Liver (tissue), 9 donors: Measurements from ENCODE around the gene NUB1. TPM values are rescaled to one million over a fixed set of nuclear protein-coding genes. Genes with fewer than 3 reads are reported as not detected.

Experiments used
- DNase-seq: peaks from one replicate; pipeline ENCODE4 v3.0.0-alpha.2; 2017; ENCODE audit warnings: low spot score
- H3K27ac ChIP-seq, 2 donors: one replicate each; pipeline ENCODE4 v1.7.0; 2013; ENCODE audit warnings: inconsistent platforms in 2 of 2, low read length in 2 of 2, control low read depth in 1 of 2, low read depth in 1 of 2, mild to moderate bottlenecking in 1 of 2
- H3K27me3 ChIP-seq, 4 donors: one replicate each; pipeline versions ENCODE4 v1.6.1 to v1.7.0; 2013; ENCODE audit warnings: low read length in 3 of 4, inconsistent platforms in 1 of 4, mild to moderate bottlenecking in 1 of 4, moderate library complexity in 1 of 4; ENCODE audit not compliant: control insufficient read depth in 4 of 4, insufficient read depth in 4 of 4
- H3K36me3 ChIP-seq, 4 donors: one replicate each; pipeline versions ENCODE4 v1.6.1 to v1.7.0; 2013; ENCODE audit warnings: low read length in 3 of 4, mild to moderate bottlenecking in 3 of 4, low read depth in 1 of 4, moderate library complexity in 1 of 4; ENCODE audit not compliant: control insufficient read depth in 4 of 4, insufficient read depth in 3 of 4
- H3K4me1 ChIP-seq, 4 donors: one replicate each; pipeline versions ENCODE4 v1.6.1 to v1.7.0; 2013; ENCODE audit warnings: low read length in 3 of 4, mild to moderate bottlenecking in 3 of 4, moderate library complexity in 1 of 4; ENCODE audit not compliant: control insufficient read depth in 4 of 4, insufficient read depth in 4 of 4
- H3K4me3 ChIP-seq, 3 donors: one replicate each; pipeline versions ENCODE4 v1.6.1 to v1.7.0; 2013; ENCODE audit warnings: low read length in 3 of 3, control low read depth in 1 of 3, low read depth in 1 of 3, mild to moderate bottlenecking in 1 of 3
- H3K9ac ChIP-seq, 2 donors: one replicate each; pipeline ENCODE4 v1.7.0; 2013; ENCODE audit warnings: low read length in 2 of 2, mild to moderate bottlenecking in 2 of 2, moderate library complexity in 2 of 2, control low read depth in 1 of 2, low read depth in 1 of 2
- H3K9me3 ChIP-seq, 4 donors: one replicate each; pipeline versions ENCODE4 v1.6.1 to v1.7.0; 2013; ENCODE audit warnings: low read length in 3 of 4; ENCODE audit not compliant: control insufficient read depth in 4 of 4
- ATF3 ChIP-seq: IDR thresholded peaks from 2 replicates; pipeline ENCODE4 v1.6.1; 2016; ENCODE audit warnings: antibody characterized with exemption
- CTCF ChIP-seq: fragments of 150-350 bp; IDR thresholded peaks from 2 replicates; pipeline ENCODE4 v1.5.1; 2017; ENCODE audit warnings: improper control_type of control experiment, low read depth, low read length; ENCODE audit not compliant: missing input control
- EGR1 ChIP-seq, 2 donors: IDR thresholded peaks; 2 replicates each; pipeline ENCODE4 v1.6.1; 2016 to 2018; ENCODE audit warnings: antibody characterized with exemption in 2 of 2, low read depth in 2 of 2
- FOXA1 ChIP-seq: IDR thresholded peaks from 2 replicates; pipeline ENCODE4 v1.6.1; 2016; ENCODE audit warnings: antibody characterized with exemption
- FOXA2 ChIP-seq: IDR thresholded peaks from 2 replicates; pipeline ENCODE4 v1.6.1; 2016; ENCODE audit warnings: antibody characterized with exemption
- GABPA ChIP-seq, 2 donors: IDR thresholded peaks in 1 of 2; conservative IDR thresholded peaks in 1 of 2; 2 replicates each; pipeline ENCODE4 v1.6.1; 2016; ENCODE audit warnings: antibody characterized with exemption in 2 of 2, mild to moderate bottlenecking in 1 of 2, moderate library complexity in 1 of 2
- HNF4A ChIP-seq, 2 donors: conservative IDR thresholded peaks; 2 replicates each; pipeline ENCODE4 v1.6.1; 2016; ENCODE audit warnings: antibody characterized with exemption in 2 of 2, mild to moderate bottlenecking in 2 of 2
- HNF4G ChIP-seq: IDR thresholded peaks from 2 replicates; pipeline ENCODE4 v1.6.1; 2016; ENCODE audit warnings: antibody characterized with exemption
- JUND ChIP-seq, 2 donors: IDR thresholded peaks; 2 replicates each; pipeline ENCODE4 v1.6.1; 2016; ENCODE audit warnings: antibody characterized with exemption in 2 of 2
- MAX ChIP-seq: IDR thresholded peaks from 2 replicates; pipeline ENCODE4 v1.6.1; 2016; ENCODE audit warnings: antibody characterized with exemption
- NR2F2 ChIP-seq: IDR thresholded peaks from 2 replicates; pipeline ENCODE4 v1.6.1; 2016; ENCODE audit warnings: antibody characterized with exemption
- RAD21 ChIP-seq, 2 donors: IDR thresholded peaks; 2 replicates each; pipeline ENCODE4 v1.6.1; 2016; ENCODE audit warnings: antibody characterized with exemption in 2 of 2, mild to moderate bottlenecking in 2 of 2
- RXRA ChIP-seq, 2 donors: IDR thresholded peaks; 2 replicates each; pipeline ENCODE4 v1.6.1; 2017 to 2018; ENCODE audit warnings: antibody characterized with exemption in 2 of 2, mild to moderate bottlenecking in 1 of 2
- SP1 ChIP-seq: IDR thresholded peaks from 2 replicates; pipeline ENCODE4 v1.6.1; 2018; ENCODE audit warnings: antibody characterized with exemption, mild to moderate bottlenecking
- YY1 ChIP-seq: IDR thresholded peaks from 2 replicates; pipeline ENCODE4 v1.6.1; 2016; ENCODE audit warnings: antibody characterized with exemption, mild to moderate bottlenecking
- ZBTB33 ChIP-seq: IDR thresholded peaks from 2 replicates; pipeline ENCODE4 v1.6.1; 2016; ENCODE audit warnings: antibody characterized with exemption
- WGBS: extraction: QIAGEN DNeasy Blood & Tissue Kit; methylation state at CpG from one replicate; pipeline ENCODE4 v1.1.7; 2013; 5-methylcytosine and 5-hydroxymethylcytosine counted together
- polyA plus RNA-seq, 2 donors: library from polyadenylated mRNA; stranded (reverse) in 1 of 2; unstranded in 1 of 2; fragments of 200-250 nt in 1 of 2; fragments of >200 nt in 1 of 2; fragmentation: Nextera tagmentation in 1 of 2; extraction: Ambion mirVana in 1 of 2; gene quantifications; one replicate each; pipeline versions ENCODE4 v1.2.1 to v1.2.3, GENCODE V29; 2013 to 2015
- total RNA-seq, 2 donors: library from RNA; depleted of rRNA; stranded (reverse); fragments of >200 nt; gene quantifications; one replicate each; pipeline ENCODE4 v1.2.3, GENCODE V29; 2014
- donor health status: healthy.
- donor health status: healthy.
- donor health status: healthy.
- donor health status: healthy.
- donor health status: healthy.

Gene NUB1
- total and polyA plus RNA-seq, 4 donors = 14.0 to 27.9 (median 18.8) TPM

GRCh38 chr7:151386301-151387160 lies 44.9 kb downstream of the NUB1 start (continued):
- no peak for TF ChIP-seq ZBTB33
- no peak for TF ChIP-seq JUND (IDR thresholded peaks at IDR 0.05)
- no peak for TF ChIP-seq EGR1 (IDR thresholded peaks at IDR 0.05; ENCODE audit: low read depth in 2 of 2)
- no peak for TF ChIP-seq FOXA2
- no peak for TF ChIP-seq GABPA (IDR thresholded peaks at IDR 0.05 in 1 of 2, conservative IDR thresholded peaks at IDR 0.05 in 1 of 2)
- no peak for TF ChIP-seq YY1

GRCh38 chr7:151387161-151388006 lies 45.8 kb downstream of the NUB1 start:
- DNase-seq = no peak
- Histone ChIP-seq H3K27ac (no peak overlapping the region), H3K4me3 (no peak overlapping the region), H3K27me3 (peaks cover 0 to 3% (median under 1%) of the 10 kb centered on the region in 4 donors), H3K36me3 (no peaks in the 10 kb centered on the region), H3K4me1 (no peaks in the 10 kb centered on the region), H3K9me3 (no peaks in the 10 kb centered on the region), H3K9ac (no peak overlapping the region)
- TF ChIP-seq CTCF (no peak), MAX (no peak), FOXA1 (no peak), FOXA2 (no peak), JUND (IDR thresholded peaks at IDR 0.05) (no peak), GABPA (IDR thresholded peaks at IDR 0.05 in 1 of 2, conservative IDR thresholded peaks at IDR 0.05 in 1 of 2) (no peak), ATF3 (no peak), NR2F2 (no peak)
- 90% methylated on average over 24 of the region's 24 CpGs for WGBS

GRCh38 chr7:151388007-151388297 lies 46.3 kb downstream of the NUB1 start:
- DNase-seq = no peak
- Histone ChIP-seq H3K4me1 (no peaks in the 10 kb centered on the region), H3K4me3 (no peak overlapping the region), H3K36me3 (no peaks in the 10 kb centered on the region), H3K27me3 (peaks cover 0 to 2% (median 0%) of the 10 kb centered on the region in 4 donors), H3K9ac (no peak overlapping the region), H3K27ac (no peak overlapping the region), H3K9me3 (no peaks in the 10 kb centered on the region)
- WGBS = 94% methylated on average over 8 of the region's 8 CpGs
- TF ChIP-seq ZBTB33 (no peak), RAD21 (IDR thresholded peaks at IDR 0.05) (no peak), ATF3 (no peak), CTCF (no peak), SP1 (no peak), HNF4A (conservative IDR thresholded peaks at IDR 0.05) (no peak), YY1 (no peak), RXRA (IDR thresholded peaks at IDR 0.05) (no peak), FOXA1 (no peak), NR2F2 (no peak), JUND (IDR thresholded peaks at IDR 0.05) (no peak), HNF4G (no peak), EGR1 (IDR thresholded peaks at IDR 0.05; ENCODE audit: low read depth in 2 of 2) (no peak), MAX (no peak)
